Right renal pelvis (tissue), 4 donors: ENCODE data around the gene SLC26A9. TPM values are rescaled to one million over a fixed set of nuclear protein-coding genes. Genes with fewer than 3 reads are reported as not detected.
A peak's percentile ranks its signal among the peaks of the same experiment; 100 is the strongest.

ENCODE experiments used
- DNase-seq, 4 donors: peaks; one replicate each; pipeline ENCODE4 v3.0.0-alpha.2; 2013; ENCODE audit warnings: low read depth in 4 of 4, low spot score in 3 of 4, missing footprints in 1 of 4
- polyA plus RNA-seq, 4 donors: library from polyadenylated mRNA; unstranded; fragments of 120-200 nt; gene quantifications; one replicate each; pipeline ENCODE4 v1.2.1, GENCODE V29; 2013; ENCODE audit not compliant: insufficient read length in 4 of 4

The SLC26A9 gene, protein sequence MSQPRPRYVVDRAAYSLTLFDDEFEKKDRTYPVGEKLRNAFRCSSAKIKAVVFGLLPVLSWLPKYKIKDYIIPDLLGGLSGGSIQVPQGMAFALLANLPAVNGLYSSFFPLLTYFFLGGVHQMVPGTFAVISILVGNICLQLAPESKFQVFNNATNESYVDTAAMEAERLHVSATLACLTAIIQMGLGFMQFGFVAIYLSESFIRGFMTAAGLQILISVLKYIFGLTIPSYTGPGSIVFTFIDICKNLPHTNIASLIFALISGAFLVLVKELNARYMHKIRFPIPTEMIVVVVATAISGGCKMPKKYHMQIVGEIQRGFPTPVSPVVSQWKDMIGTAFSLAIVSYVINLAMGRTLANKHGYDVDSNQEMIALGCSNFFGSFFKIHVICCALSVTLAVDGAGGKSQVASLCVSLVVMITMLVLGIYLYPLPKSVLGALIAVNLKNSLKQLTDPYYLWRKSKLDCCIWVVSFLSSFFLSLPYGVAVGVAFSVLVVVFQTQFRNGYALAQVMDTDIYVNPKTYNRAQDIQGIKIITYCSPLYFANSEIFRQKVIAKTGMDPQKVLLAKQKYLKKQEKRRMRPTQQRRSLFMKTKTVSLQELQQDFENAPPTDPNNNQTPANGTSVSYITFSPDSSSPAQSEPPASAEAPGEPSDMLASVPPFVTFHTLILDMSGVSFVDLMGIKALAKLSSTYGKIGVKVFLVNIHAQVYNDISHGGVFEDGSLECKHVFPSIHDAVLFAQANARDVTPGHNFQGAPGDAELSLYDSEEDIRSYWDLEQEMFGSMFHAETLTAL
- under 1 TPM; 0.14 to 0.38 (median 0.31) TPM for polyA plus RNA-seq

GRCh38 chr1:205943245-205943644 is at the start of gene SLC26A9:
Gene SLC26A9 (minus strand): TSS chr1:205943456. CDS start chr1:205935820, 7,636 bp downstream.
- DNase-seq, result no peak

DNA sequence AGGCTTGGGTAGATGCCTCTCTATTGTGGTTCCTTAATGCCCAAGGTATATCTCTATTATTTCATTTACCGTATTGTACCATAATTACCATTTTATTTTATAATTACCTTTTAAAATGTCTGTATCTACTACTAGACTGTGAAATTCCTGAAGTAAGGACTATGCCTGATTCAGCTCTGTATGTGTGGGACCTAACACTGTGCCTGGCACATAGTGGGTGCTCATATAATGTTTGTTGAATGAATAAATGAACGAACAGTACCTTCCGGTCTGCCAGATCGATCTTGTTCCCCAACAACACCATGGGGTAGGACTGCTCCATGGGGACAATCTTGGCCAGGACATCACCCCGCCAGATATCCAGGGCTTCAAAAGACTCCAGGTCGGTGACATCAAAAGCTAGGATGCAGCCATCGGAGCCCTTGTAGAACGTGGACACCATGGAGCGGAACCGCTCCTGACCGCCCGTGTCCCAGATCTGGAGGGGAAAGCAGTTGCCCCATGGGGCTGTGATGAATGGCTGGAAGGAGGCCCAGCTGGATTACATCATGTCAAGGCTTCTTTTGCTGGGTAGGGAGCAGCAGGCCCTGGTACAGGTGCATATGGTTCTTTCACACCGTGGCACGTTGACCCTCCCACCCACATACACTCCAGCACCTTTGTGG is 49.1 kb upstream of the SLC26A9 start:
- no peak for DNase-seq

DNA sequence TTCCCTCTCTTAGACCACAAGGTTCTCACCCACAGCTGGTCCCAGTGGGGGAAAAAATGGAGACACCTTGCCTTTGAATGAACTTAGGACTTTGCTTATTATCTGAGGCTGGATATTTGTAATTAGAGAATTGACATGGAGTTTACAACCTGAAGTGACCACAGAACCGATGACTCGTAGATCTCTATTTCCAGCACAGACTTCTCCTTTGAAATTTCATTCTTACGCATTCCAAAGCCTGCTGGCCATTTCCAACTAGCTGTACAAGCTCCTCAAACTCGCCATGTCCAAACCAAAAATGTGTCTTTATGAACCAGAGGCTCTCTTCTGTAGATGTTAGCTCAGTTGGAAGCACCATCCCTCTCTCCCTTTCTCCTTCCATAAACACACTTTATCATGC is 48.0 kb upstream of the SLC26A9 start:
- no peak for DNase-seq

DNA sequence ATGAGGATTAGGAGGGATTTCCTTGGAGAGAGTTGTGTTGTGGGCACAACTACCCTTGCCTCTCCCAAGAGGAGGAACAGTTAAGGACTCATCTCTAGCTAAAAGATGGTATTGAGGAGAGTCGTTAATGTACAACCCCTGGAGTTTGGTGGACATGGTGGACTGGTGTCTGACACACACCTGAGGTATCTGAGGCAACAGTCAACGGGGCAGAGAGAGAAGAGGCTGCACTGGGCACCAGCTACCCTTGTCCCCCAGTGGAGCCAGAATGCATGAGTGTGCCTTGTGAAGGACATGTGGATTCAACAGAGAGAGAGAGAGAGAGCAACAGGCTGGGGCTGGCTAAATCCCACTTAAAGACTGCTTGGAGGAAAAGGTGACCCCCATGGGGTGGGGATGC is 47.0 kb upstream of the SLC26A9 start:
- no peak for DNase-seq

DNA sequence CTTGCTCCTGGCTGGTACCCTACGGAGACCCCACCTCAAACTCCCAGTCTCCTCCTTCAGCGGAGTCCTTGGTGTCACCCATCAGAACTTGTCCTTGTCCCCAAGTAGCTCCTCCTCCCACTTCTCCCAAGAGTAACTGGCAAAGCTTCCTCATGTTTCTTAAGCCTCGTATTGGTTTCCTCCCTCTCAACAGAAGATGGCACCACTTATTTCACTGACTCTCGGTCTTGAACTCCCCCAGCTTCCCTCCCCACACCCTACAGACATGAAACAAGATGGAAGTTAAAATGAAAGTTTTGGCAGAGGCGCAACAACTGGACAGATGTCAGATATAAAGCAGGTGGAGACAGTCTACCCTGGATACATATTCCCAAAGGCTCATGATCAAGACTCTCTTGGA is 46.5 kb upstream of the SLC26A9 start:
- DNase-seq, result no peak

- no peak for DNase-seq
Observed at GRCh38 chr1:205988585-205988995, 45.3 kb upstream of the SLC26A9 start.

DNA sequence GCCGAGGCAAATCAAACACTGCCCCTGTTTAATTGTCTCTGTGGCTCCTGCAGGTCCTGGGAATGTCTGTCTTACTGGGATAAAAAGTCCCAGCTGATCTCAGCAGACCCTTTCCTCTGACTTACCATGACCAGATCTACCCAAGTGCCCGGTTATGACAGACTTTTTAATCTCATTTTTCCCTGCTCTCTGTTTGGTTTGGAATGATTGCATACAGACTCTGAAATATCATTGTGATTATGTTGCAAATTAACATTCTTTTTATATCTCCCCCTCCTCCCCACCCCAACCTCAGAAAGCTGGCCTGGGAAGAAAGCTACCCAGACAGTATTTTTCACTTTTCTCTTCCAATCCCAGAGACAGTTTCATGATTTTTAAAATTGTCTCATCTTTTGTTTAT is 43.6 kb upstream of the SLC26A9 start:
- DNase-seq, result no peak

DNA sequence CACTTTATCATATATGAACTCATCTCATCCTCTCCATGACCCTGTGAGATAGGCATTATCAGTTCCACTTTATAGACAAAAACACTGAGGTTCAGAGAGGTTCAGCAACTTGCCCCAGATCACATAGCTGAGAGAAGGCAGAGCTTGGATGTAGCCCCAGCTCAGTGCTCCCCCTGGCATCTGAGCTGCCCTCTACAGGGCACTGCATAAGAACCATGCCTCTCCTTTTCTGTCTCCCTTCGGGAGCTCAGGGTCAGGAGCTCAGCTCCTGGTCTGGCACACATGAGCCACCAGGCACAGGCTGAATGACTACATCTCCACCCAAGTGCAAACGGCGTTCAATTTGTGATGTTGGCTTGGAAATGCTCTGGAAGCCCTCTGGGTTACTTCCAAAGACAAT is 43.0 kb upstream of the SLC26A9 start:
- no peak for DNase-seq

DNA sequence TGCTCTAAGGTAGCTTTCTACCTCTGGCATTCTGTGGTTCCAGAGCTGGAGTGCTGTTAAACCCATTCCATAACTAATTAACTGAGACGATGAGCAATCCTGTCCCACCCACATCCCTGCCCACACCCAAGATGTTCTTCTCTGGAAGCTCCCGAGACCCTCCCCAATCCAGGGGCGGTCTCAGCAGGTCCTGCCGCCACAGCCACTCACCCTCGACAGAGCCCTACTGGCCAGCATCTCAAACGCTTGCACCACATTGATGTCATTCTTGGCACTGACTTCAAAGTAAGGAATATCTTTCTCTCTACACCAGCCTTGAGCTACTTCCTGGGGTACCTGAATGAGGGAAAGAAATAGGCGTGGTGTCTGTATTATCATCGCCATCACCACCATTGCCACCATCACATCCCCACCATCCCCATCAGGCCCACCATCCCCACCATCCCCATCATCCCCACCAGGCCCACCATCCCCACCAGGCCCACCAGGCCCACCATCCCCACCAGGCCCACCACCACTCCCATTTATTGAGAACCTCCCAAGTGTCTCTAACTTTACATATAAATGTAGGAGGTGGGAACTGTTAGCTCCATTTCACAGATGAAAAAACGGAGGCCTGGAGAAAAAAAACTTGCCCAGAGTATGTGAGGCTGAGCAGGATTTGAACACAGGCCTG is 42.2 kb upstream of the SLC26A9 start:
- DNase-seq, result no peak

GRCh38 chr1:205983925-205984725 is 40.9 kb upstream of the SLC26A9 start:
- DNase-seq, result peak in 1 of 4 donors; percentile 36

DNA sequence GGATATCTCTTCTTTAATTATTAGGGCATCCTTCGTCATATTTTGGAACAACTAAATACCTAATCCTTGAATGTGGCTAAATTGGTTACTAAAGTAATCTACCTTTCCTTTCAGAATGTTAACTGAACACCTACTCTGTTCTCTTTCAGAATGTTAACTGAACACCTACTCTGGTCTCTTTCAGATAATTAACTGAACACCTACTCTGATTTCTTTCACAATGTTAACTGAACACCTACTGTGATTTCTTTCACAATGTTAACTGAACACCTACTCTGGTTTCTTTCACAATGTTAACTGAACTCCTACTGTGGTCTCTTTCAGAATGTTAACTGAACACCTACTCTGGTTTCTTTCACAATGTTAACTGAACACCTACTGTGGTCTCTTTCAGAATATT is 38.0 kb upstream of the SLC26A9 start:
- DNase-seq, result no peak

DNA sequence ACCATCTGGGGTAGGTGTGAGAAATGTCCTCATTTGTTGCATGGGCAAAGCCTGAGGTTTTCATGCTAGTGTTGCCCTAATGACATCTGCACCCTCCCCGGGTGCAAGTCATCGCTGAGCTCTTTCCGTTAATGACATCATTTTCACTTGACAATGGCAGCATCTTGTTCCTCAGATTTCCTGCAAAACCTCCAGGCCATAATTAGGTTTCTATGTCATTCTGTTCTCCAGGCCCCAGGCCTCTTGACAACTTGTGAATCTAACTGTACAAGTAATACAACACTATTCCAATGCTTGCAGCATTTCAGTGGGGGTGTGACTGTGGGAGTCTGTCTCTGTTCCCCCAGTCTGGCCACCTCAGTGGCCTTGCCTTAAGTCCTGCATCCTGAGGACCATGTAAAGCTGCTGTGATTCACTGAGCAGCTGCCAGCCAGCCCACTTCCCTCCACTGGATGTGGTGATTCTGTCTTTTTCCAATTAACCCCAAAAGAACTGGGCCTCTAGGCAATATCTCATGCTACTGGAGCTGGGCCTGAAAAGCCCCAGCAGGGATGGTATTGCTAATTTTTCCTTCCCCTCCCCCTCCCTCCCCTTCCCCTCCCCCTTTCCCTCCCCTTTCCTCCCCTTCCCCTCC is 37.1 kb upstream of the SLC26A9 start:
- DNase-seq, result no peak

DNA sequence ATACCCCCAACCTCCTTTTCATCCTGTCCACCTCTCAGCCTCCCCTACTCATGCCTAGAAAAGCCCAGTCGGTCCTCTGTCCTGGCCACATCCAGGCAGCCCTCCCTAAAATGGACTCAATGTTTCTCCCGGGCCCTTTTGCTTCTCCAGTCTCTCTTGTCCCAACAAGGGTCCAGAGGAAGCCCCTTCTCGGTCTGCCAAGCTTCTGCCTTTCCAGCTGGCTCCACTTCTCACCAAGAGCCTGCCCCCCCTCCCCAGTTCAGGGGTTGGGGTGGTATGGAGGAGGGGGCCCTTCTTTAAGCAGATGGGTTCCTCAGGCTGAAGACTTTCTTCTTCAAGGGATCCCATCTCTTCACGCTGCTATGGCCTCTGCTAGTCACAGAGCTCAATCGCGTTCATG is 36.0 kb upstream of the SLC26A9 start:
- no peak for DNase-seq

GRCh38 chr1:205978676-205979075 is 35.4 kb upstream of the SLC26A9 start:
- DNase-seq, result no peak

DNA sequence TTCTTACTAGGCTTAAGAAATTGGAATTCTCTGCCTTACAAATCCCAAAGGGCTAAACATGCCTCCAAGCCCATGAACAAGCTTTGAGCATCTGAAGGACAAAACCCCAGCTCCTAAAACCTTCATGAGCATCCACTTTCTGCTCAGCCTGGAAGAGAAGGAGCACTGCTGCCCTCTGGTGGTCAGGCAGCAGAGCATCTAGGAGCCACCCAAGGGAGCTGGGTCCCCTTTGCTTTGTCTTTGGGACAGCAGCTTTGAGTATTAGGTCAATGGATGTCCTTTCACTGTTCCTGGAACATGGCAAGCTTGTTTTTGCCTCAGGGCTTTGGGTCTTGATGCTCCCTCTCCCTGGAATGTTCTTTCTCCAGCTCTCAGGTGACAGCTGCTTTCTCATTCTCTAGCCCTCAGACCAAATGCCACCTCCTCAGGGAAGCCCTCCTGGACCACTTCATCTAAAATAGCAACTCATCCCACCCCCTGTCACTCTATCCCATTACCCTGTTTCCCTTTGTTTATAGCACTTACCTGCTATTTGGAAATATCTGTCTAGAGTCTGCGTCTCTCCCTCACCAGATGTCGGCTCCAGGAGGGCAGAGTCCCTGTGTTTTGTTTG is 34.3 kb upstream of the SLC26A9 start:
- peak; percentile 52 to 74 (median 58) for DNase-seq

DNA sequence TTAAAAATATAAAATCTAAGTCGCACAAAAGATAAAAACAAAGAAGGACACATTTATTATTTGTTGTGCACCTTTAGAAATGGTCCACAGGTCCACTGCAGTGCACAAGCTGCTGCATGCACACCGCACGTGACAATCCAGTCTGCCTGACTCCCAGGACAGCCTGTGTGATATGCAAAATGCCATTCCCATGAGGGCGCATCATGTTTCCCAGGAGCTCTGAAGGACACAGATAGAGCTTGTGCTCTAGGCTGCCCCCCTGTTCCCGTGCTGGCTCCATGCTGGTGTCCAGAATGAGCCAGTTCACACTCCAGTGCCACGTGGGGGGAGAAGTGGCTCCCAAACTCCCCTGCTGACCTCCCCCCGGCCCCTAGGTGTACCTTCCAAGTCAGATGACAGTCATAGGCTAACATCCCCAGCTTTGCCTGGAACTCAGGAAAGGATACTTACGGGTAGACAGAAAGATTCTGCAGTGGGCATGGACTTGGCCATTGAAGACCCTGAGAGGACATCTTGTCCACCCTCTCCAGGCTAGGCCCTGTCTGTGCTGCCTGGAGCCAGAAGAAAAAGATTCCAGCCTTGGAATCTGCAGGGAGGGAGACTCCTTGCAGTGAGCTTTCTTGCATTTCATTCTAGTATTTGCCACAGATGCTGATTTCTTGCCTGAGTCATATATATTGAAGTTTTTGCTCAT is 33.6 kb upstream of the SLC26A9 start:
- DNase-seq, result peak in 1 of 4 donors; percentile 25

DNA sequence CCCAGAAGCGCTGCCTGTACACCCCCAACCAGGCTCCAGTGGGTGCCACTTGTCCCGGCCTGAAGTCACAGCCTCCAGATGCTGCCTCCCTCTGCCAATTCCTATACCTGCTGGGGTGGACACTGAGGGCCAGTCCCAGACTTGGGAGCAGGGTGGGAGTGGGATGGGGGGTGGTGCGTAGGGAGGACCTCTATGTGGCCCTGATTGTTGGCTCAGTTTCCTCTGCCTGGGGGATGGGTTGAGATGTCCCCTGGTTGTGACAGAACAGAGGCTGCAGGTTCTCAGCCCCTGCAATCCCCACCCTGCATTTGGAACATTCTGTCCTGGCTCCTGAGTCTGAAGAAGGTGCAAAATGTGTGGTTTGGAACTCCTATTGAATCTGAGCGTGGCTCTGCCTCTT is 32.8 kb upstream of the SLC26A9 start:
- no peak for DNase-seq

- no peak for DNase-seq
Observed at GRCh38 chr1:205975387-205975998, 32.2 kb upstream of the SLC26A9 start.
